Measurements from ENCODE around the gene MC3R.
"Not testable (repeated sequence)": the region's sequence is repeated elsewhere in the genome, so short reads cannot be mapped to it uniquely, and the experiment has no call there.

Gene MC3R

DNA sequence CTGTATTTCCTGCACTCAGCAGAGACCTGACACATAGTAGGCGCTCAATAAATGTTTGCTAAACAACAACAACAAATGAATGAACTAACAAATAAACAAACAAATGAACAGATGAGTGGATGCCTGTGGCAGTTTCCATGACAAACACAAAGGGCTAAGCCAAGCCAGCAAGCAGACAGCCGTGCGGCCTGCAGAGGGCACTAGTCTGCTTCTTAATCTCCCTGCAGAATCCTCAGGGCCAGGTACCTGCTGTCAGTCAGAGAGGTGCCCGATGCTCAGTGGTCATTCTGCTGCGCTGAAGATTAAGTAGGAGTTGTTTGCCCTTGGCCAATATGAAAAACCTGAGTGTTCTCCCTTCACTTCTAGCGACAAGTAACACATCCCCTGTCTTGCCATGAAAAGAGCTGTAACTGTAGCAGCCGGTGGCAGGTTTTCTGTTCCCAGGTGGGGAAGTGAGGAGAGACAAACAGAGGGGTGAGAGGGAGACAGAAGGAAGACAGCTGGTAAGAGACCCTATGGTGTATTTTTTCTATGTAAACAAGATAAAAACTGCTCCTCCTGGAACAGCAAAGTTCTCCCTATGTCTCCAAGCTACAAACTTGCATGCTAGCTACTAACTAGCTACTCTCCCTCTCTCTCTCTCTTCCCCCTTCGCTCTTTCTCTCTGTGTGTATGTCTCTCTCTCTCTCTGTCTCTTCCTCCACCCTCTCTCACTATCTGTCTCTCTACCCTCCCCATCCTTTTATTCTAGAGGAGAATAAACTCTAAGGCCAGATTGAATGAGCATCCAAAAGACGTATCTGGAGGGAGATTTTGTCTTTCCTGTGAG lies at the start of gene MC3R:
Gene MC3R (plus strand): TSS at position 779 of the 829 bp plus-strand sequence. CDS start 112 bp downstream, outside the sequence.
- peak; percentile 9 for DNase-seq

DNA sequence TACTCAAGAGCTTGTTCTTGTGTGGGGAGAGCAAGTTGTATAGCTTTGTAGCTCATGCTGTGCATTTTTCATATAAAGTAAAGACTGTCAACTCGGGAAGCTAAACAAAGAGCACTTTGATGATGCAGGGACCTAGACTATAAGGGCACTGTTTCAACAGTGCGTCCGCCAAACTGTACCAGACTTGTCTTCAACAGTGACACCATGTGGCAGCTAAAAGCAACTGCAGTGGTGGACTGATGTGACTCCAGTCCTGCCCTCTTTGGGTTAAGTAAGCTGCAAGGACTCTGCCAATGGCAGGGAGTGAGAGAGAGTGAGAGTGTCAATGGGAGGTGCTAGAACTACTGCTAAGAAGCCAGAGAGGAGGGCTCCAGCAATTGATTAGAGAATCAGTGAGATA lies 48.1 kb upstream of the MC3R start:
- no peak for DNase-seq

DNA sequence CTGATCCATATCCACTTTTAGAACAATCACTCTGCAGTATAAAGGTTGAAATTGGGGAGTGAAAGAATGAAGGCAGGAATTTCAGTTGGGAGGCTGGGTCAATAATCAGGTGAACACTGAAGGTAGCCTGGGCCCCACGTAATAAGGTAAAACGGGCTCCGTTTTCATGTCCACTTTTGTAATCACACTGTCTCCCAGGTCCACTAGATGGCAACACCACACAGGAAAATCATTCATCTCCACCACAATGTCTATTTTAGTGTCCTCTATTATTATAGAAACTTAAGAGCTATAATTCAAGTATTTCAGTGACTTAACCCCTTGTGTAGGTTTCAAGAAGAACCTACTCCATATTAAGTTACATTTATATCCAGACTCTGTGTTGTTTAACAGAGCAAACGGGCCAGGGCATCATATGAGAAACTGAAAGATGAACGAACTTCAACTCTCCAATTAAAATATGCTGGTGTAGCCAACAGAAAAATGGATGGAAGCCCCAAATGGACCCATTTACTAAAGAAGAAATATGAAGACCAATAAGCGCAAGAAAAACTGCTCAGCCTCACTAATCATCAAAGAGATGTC lies 45.9 kb upstream of the MC3R start:
- DNase-seq: no peak

DNA sequence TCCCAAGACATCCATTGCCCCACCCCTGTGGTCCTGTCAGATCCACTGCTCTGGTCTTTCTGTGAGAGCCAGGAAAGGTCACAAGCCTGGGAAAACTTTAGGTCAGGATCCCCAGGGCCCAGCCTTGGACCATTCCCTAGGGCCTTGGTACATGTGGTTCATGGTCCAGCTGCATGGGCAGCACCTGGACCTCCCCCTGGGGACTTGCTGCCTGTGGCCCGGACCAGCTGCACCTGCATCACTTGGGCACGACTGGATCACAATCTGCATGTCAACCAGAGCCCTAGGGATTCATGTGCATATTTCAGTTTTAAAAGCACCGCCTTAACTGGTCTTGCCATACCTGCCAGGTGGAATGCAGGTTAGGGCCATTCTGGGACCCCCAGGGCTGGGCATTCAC lies 44.3 kb upstream of the MC3R start:
- no peak for DNase-seq

DNA sequence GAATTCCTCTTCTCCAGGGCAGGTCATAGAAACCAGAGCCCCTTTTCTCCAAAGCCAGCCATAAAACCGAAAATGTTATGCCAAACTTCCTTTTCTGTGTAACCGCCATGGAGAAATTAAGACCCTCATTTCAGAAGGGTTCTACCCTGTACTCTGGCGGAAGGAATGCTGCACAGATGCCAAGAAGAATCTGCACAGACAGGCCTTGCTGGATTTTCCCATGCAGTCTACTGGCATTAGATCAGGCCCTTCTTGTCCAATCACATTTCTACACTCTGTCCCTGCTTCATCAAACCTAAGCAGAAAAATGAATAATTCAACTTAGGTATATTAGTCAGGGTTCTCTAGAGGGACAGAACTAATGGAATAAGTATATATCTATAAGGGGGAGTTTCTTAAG lies 43.2 kb upstream of the MC3R start:
- DNase-seq: no peak

DNA sequence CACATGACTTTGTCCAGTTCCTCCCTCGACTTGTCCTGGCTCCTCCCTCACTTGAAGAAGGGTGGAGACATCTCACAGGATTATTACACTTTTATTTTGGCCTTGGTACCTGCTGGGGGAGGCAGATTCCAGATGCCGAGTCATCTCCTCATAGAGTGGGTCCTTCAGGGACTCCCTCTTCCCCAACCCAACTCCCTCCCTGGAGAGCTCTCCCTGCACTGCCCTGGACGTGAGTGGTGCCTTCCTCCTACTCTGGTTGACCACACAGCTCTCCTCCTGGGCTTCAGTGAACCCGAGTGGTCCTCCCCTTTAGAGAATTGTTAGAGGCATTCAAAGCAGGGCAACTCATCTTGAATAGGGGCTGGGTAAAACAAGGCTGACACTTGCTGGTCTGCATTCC lies 40.9 kb upstream of the MC3R start:
- no peak for DNase-seq

DNA sequence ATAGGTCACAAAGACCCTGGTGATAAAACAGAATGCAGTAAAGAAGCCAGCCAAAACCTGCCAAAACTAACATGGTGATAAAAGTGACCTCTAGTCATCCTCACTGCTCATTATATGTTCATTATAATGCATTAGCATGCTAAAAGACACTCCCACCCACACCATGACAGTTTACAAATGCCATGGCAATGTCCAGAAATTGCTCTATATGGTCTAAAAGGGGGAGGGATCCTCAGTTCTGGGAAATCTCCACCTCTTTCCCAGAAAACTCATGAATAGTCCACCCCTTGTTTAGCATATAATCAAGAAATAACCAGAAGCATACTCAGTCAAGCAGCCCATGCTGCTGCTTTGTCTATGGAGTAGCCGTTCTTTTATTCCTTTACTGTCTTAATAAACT lies 40.4 kb upstream of the MC3R start:
- no peak for DNase-seq

DNA sequence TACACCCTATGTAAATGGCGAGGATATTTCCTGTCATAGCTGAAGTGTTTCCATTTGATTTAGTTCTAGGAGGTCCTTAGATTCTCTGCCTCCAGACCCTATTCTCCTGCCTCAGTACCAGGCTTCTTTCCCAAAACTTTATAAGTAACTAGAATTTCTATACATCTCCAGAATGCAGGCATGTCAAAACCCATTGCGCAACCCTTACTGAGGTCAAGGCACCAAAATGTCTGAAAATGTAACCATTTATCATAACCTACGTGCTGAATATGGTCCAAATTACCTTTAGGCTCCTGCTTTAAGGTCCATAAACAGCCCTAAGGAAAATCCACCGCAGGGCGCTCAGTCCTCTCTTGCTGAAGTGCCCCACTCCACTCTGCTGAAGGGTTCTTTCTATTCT lies 37.5 kb upstream of the MC3R start:
- no peak for DNase-seq

DNA sequence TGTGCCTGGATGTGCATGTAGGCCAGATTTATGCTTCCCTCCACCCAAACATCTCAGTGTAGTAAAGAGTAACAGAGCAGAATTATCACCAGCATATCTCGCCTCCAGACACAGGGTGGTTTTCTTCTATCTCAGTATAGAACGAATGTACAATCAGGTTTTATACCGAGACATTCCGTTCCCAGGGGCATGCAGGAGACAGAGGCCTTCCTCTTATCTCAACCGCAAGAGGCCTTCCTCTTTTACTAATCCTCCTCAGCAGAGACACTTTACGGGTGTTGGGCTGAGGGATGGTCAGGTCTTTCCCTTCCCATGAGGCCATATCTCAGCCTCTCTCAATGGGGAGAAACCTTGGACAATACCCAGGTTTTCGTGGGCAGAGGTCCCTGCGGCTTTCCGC lies 36.4 kb upstream of the MC3R start:
- no peak for DNase-seq

DNA sequence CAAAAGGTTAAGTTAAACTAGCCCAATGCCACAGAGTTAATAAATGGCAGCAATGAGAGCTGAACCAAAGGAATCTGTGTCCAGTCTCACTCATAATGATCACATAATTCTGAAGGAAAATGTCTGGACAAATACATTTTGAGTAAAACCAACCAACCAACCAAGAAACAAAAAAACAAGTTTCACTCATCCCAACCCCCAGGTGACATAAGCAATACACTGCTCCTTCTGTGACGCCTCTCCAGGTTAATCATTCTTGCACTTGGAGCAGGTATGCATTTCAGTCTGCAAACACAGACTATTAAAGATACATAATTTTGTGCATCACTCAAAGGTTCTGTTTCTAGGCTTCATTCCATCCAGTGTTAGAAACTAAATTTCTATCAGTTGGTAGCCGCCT lies 35.2 kb upstream of the MC3R start:
- no peak for DNase-seq

DNA sequence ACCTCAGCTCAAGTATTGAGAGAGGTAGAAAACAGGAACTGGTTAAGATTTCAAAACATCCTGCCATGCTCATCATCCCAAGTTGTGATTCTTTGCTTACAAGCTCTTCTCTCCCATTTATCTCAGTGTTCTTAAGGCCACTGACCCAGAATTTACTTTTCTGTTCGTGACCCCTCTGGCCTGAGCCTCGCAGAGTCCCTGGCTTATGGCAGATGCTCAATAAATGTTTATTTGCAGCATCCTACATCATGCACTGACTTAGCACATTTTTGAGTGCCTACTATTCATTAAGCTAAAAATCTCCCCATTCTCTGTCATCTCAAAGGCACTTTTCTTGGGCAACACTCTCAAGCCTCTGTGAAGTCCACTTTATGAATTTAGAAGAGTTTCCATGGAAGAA lies 33.4 kb upstream of the MC3R start:
- no peak for DNase-seq

DNA sequence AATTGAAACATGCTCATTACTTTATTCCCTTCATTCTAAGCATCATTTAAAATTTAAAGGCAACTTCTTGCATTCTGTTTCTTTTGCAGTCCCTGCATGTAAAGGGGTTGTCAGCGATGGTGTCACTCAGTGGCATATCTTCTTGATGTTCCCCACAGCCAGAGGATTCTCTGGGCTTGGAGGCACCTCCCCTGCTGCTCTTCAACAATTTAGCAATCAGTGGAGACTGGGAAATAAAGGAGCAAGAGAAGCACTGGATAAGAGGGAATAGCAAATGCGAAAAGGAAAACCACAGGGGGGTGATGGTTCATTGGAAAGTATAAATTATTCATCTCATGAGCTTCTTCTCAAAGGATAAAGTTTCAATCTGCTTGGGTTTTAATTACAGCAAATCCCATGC lies 30.7 kb upstream of the MC3R start:
- DNase-seq: no peak

DNA sequence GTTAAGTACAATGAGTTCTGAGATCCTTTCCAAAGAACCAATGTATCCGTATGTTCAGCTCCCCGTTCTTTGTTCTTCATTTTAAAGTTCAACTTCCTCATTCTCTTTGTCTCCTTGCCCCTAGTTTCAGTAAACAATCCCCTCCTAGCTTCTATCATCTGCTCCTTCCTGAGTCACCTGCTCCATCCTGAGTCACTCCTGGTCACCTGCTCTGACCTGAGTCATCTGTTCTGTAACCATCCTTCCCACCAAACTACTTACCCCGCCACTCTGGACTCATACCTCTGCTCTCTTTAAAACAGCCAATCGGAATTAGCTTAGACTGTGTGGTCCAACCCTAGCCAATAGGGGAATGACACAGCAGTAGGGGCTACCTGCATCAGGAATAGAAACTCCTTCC lies 27.3 kb upstream of the MC3R start:
- not testable (repeated sequence) for DNase-seq

DNA sequence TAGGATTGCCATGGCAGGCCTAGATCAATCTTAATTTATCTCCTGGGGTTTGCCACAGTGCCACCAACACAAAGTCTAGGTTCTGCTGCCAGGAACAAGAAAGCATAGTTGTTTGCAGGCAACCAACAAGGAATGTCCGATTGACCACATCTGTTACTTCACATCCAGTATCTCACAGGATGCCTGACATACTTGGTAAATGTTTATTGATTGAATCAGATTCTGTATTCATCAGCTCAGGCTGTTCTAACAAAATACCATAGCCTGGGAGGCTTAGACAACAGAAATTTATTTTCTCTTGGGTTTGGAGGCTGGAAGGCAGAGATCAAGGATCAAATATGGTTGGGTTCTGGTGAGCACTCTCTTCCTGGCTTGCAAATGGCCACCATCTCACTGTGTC lies 26.3 kb upstream of the MC3R start:
- DNase-seq: no peak

DNA sequence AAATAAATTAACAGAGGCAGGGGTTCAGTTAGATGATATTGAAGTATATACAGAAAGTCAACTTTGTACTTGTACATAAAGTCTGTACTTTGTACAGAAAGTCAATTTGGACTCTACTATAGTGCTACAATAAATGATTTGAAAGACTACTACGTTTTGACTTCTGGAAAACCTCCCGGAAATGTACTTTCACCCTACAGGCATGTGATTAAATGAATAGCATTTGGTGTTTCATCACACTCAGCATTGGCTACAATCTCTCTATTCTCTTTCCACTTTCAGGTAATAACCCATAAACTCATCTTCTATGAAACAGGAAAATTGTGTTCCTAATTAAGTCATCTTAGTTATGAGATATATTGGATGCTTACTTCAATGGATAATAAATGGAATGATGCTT lies 25.6 kb upstream of the MC3R start:
- no peak for DNase-seq

DNA sequence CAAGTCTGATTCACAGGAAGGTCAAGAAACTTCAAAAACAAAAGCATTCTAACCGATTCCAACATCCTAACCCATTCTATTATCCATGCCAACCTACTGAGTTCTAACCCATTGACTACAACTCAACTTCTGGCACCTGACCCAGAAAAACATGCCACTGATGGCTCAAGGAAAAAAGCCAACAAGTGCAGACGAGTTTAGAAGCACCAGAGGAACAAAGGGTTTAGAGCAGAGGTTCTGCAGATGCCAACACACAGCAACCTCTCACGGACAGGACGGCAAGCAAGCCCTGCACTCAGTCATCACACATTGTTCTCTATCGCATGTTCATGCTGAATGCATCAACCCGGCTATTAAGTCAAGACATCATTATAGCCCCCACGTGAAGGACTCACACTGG lies 25.2 kb upstream of the MC3R start:
- no peak for DNase-seq

DNA sequence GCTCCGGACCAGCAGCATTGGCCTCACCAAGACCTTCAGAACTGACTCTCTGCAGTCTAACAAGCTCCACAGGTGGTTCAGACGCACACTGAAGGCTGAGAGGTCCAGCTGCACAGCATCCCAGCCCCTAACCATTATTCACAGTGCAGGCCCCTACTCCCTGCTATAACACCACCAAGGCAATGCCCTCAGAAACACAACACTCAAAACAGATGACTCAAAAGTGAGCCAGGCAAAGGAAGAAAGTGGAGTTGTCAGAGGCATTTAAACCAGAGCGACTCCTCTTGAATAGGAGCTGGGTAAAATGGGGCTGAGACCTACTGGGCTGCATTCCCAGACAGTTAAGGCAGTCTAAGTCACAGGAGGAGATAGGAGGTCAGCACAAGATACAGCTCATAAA lies 20.5 kb upstream of the MC3R start:
- no peak for DNase-seq

DNA sequence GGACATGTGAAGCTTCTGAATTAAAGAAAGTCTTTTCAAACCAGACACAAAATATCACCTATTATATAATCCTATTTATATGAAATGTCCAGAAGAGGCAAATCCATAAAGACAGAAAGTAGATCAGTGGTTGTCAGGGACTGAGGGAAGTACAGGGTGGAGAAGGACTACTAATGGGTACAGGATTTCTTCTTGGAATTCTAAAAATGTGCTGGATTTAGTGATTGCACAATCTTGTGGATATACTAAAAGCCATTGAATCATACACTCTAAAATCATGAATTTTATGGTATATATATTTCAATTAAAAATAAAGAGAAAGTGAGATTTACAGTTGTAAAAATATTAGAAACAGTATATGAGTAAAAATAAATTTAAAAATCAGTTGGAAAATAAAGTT lies 18.7 kb upstream of the MC3R start:
- no peak for DNase-seq

DNA sequence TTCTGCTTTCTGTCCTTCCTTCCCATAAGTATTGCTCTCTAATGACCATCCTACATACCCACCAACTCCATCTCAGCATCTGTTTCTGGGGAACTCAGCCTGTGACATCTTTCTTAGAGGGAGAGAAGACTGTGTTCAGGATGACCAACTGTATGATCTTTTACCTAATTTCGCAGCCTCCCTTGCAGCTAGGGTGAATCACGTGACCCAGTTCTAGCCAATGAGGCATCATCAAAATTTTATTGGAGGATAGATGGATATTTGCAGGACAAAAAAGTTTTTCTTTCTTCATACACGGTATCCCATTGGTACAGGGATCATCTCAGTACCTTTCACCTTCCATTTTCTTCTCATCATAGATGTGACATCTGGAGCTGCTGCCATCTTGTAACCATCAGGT lies 14.4 kb upstream of the MC3R start:
- DNase-seq: no peak

DNA sequence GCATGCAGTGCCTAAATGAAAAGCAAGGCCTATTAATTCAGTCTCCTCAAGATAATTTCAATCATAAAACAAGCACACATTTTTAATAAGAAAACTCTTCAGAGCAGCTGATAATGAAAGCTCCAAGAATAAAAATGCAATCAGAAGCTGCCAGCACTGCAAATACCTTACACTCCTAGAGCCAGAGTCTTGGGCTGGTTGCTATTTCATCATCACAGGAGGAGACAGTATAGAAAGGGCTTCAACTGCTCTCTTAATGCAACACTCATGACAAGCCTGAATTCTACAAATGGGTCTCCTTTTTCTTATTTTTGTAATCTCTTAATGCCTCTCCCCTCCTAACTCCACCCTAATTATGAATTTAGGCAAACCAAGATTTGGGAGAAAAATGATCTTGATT lies 11.2 kb upstream of the MC3R start:
- no peak for DNase-seq

DNA sequence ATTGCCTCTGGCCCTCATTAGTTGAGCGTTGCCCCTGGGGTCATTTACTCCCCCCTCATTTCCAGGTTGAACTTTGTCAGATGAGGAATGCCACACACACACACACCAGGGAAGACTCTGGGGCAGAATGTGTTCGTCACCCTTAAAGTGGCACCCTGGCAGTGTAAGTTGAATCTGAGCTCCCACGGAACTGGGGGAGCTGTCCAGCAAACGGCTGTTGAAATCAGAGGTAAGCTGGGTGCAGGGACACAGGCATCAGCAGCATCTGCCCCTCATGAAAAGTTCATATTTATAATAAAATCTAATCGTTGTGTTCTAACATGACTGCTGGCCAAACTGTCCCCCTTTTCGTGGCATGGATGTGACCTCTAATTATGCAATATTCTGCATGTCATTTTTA lies 4.3 kb upstream of the MC3R start:
- no peak for DNase-seq

DNA sequence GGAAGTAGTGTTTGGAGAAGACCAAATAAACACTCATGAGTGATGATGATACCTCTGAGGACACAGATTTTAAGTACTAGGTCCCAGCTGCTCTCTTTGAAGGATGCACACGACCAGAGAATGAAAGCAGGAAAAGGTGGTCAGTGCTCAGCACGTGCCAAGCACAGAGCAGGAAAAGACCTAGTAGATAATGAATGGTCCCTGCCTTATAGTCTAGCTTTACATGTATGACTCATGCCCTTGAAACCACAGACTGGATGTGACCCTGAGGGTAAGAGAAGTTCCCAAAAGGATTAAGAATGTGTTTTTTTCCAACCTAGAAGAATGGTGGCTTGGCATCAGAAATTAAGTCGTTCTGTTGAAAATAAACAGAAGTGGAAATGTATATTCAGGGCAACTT lies 2.8 kb upstream of the MC3R start:
- no peak for DNase-seq

DNA sequence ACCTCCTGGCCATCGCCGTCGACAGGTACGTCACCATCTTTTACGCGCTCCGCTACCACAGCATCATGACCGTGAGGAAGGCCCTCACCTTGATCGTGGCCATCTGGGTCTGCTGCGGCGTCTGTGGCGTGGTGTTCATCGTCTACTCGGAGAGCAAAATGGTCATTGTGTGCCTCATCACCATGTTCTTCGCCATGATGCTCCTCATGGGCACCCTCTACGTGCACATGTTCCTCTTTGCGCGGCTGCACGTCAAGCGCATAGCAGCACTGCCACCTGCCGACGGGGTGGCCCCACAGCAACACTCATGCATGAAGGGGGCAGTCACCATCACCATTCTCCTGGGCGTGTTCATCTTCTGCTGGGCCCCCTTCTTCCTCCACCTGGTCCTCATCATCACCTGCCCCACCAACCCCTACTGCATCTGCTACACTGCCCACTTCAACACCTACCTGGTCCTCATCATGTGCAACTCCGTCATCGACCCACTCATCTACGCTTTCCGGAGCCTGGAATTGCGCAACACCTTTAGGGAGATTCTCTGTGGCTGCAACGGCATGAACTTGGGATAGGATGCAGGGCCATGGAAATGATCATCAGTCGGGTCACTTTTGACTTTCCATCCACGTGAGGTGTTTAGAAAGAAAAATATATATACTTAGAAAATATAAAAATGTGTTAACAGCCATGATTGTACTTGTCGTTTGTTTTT lies 868 bp downstream of the MC3R start:
- peak; percentile 6 for DNase-seq

DNA sequence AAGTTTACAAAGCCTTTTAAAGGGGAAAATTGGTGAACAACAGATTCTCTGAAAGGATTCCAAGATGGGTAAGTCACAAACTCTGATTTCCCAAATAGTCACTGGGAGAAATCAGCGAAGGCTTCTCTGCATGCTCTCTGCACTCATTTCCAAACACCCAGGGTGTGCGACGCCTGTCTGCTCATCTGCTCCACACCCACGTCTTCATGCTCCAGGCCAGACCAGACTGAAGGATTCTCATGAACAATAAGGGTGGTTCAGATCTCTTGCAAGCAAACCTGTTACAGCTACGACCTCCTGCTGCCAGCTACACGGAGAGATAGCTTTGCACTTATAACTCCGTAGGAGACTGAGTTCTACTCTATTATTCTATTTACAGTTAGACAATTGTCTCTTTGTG lies 1.4 kb downstream of the MC3R start:
- no peak for DNase-seq

Data from fibroblast of skin of right quadriceps (primary cell).